HUES6 (cell line): ENCODE measurements around the gene RNF157.
"Not testable (repeated sequence)": the region's sequence is repeated elsewhere in the genome, so short reads cannot be mapped to it uniquely, and the experiment has no call there.

Experiments
- H3K27ac ChIP-seq: 2 replicates; pipeline ENCODE4 v1.7.0; 2013; ENCODE audit warnings: low read depth, mild to moderate bottlenecking, low read length, inconsistent platforms
- H3K27me3 ChIP-seq: 2 replicates; pipeline ENCODE4 v1.6.1; 2013; ENCODE audit warnings: low read length; ENCODE audit not compliant: control insufficient read depth, insufficient read depth
- H3K36me3 ChIP-seq: 2 replicates; pipeline ENCODE4 v1.6.1; 2013; ENCODE audit warnings: low read length; ENCODE audit not compliant: control insufficient read depth, insufficient read depth
- H3K4me1 ChIP-seq: 2 replicates; pipeline ENCODE4 v1.6.1; 2013; ENCODE audit warnings: low read length; ENCODE audit not compliant: control insufficient read depth, insufficient read depth
- H3K4me3 ChIP-seq: 2 replicates; pipeline ENCODE4 v1.5.1; 2013; ENCODE audit warnings: low read depth, low read length
- H3K9ac ChIP-seq: one replicate; pipeline ENCODE4 v1.6.1; 2013; ENCODE audit warnings: mild to moderate bottlenecking, low read length
- H3K9me3 ChIP-seq: 2 replicates; pipeline ENCODE4 v1.6.1; 2013; ENCODE audit warnings: low read depth, low read length; ENCODE audit not compliant: control insufficient read depth, insufficient read depth

The RNF157 gene

GRCh38 chr17:76196675-76197074, 43.6 kb downstream of the RNF157 start:
- H3K9ac ChIP-seq, result no peak overlapping the region

GRCh38 chr17:76195281-76196096, 44.8 kb downstream of the RNF157 start:
- Histone ChIP-seq H3K9ac (no peak overlapping the region), H3K9me3 (no peaks in the 10 kb centered on the region), H3K4me3 (no peak overlapping the region), H3K4me1 (peaks cover 19% of the 10 kb centered on the region), H3K27me3 (no peaks in the 10 kb centered on the region), H3K27ac (no peak overlapping the region), H3K36me3 (no peaks in the 10 kb centered on the region)

More at GRCh38 chr17:76196675-76197074, 43.6 kb downstream of the RNF157 start:
- Histone ChIP-seq H3K27ac (no peak overlapping the region), H3K4me1 (peaks cover 17% of the 10 kb centered on the region), H3K4me3 (no peak overlapping the region), H3K36me3 (no peaks in the 10 kb centered on the region), H3K27me3 (no peaks in the 10 kb centered on the region), H3K9me3 (no peaks in the 10 kb centered on the region)

DNA sequence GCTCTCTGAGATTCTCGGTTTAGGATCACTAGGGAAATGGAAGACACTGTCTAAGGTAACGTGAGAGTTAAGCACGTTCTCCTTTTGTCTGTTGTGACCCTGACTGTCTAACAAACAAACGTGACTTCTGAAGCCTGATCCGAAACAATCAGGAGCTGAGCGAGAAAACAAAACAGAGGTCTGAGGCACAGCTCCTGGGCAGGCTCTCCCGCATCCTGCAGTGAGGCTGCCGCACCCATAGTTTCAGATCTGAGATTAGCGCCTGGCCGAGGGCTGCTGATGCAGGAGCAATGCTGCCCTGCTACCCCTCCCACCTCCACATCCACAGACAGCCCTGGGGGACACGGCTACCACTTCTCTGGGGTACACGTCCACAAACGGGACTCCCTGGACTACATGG, 46.7 kb downstream of the RNF157 start:
- H3K9me3 ChIP-seq, result no peaks in the 10 kb centered on the region
- H3K4me1 ChIP-seq, result peaks cover 19% of the 10 kb centered on the region
- no peak overlapping the region for H3K27ac ChIP-seq
- H3K4me3 ChIP-seq, result no peak overlapping the region
- no peaks in the 10 kb centered on the region for H3K27me3 ChIP-seq
- no peak overlapping the region for H3K9ac ChIP-seq
- H3K36me3 ChIP-seq, result no peaks in the 10 kb centered on the region

GRCh38 chr17:76191896-76192295, 48.4 kb downstream of the RNF157 start:
- H3K9ac ChIP-seq, result no peak overlapping the region
- no peak overlapping the region for H3K27ac ChIP-seq
- H3K27me3 ChIP-seq, result no peaks in the 10 kb centered on the region
- H3K4me1 ChIP-seq, result peaks cover 19% of the 10 kb centered on the region
- no peak overlapping the region for H3K4me3 ChIP-seq
- H3K9me3 ChIP-seq, result no peaks in the 10 kb centered on the region
- H3K36me3 ChIP-seq, result no peaks in the 10 kb centered on the region

GRCh38 chr17:76189741-76190140, 50.6 kb downstream of the RNF157 start:
- H3K4me1 ChIP-seq, result peaks cover 19% of the 10 kb centered on the region
- H3K27ac ChIP-seq, result no peak overlapping the region
- H3K9ac ChIP-seq, result no peak overlapping the region
- H3K4me3 ChIP-seq, result no peak overlapping the region
- no peaks in the 10 kb centered on the region for H3K9me3 ChIP-seq
- H3K36me3 ChIP-seq, result no peaks in the 10 kb centered on the region
- no peaks in the 10 kb centered on the region for H3K27me3 ChIP-seq

GRCh38 chr17:76189247-76189646, 51.0 kb downstream of the RNF157 start:
- Histone ChIP-seq H3K4me3 (no peak overlapping the region), H3K36me3 (no peaks in the 10 kb centered on the region), H3K9me3 (no peaks in the 10 kb centered on the region), H3K4me1 (peaks cover 19% of the 10 kb centered on the region), H3K27ac (no peak overlapping the region), H3K27me3 (no peaks in the 10 kb centered on the region), H3K9ac (no peak overlapping the region)

- H3K27me3 ChIP-seq, result no peaks in the 10 kb centered on the region
- peaks cover 15% of the 10 kb centered on the region for H3K4me1 ChIP-seq
- H3K9me3 ChIP-seq, result no peaks in the 10 kb centered on the region
- H3K9ac ChIP-seq, result no peak overlapping the region
- no peak overlapping the region for H3K4me3 ChIP-seq
- H3K27ac ChIP-seq, result no peak overlapping the region
- no peaks in the 10 kb centered on the region for H3K36me3 ChIP-seq
Measured at GRCh38 chr17:76188213-76189016, 51.9 kb downstream of the RNF157 start.

GRCh38 chr17:76186774-76187173, 53.5 kb downstream of the RNF157 start:
- not testable (repeated sequence) for H3K4me1 ChIP-seq, H3K9me3 ChIP-seq, H3K4me3 ChIP-seq, H3K36me3 ChIP-seq, H3K27me3 ChIP-seq, H3K9ac ChIP-seq, H3K27ac ChIP-seq

- Histone ChIP-seq H3K27ac (no peak overlapping the region), H3K36me3 (no peaks in the 10 kb centered on the region), H3K27me3 (no peaks in the 10 kb centered on the region), H3K9me3 (no peaks in the 10 kb centered on the region), H3K9ac (no peak overlapping the region), H3K4me3 (no peak overlapping the region), H3K4me1 (no peaks in the 10 kb centered on the region)
Measured at GRCh38 chr17:76184290-76184689, 56.0 kb downstream of the RNF157 start.

GRCh38 chr17:76182016-76182764, 58.1 kb downstream of the RNF157 start:
- Histone ChIP-seq H3K4me3 (no peak overlapping the region), H3K9ac (no peak overlapping the region), H3K27ac (no peak overlapping the region), H3K4me1 (no peaks in the 10 kb centered on the region), H3K27me3 (no peaks in the 10 kb centered on the region), H3K36me3 (no peaks in the 10 kb centered on the region), H3K9me3 (no peaks in the 10 kb centered on the region)
